Common myeloid progenitor, CD34-positive (primary cell): Measurements from ENCODE around the gene STAC2.

ENCODE experiments used
- CTCF ChIA-PET: fragments of 350-600 bp; sonication (Branson Sonifier 250); formaldehyde crosslinking; loops from one replicate; lab custom pipeline; 2021; ENCODE audit warnings: antibody characterized with exemption; lab: Charles Lee
- POLR2A ChIA-PET: fragments of 350-600 bp; sonication (Branson Sonifier 250); formaldehyde crosslinking; loops from one replicate; lab custom pipeline; 2021; ENCODE audit warnings: antibody characterized with exemption; lab: Charles Lee
- DNase-seq, 3 donors: peaks; one replicate each; pipeline versions ENCODE4 v3.0.0 to v3.0.0-alpha.2; 2013
- H3K27ac ChIP-seq, 2 experiments: 1 replicate in 1 of 2; 2 replicates in 1 of 2; pipeline ENCODE4 v1.7.0; 2013; ENCODE audit warnings: inconsistent platforms in 2 of 2, low read length in 2 of 2, mild to moderate bottlenecking in 2 of 2, low read depth in 1 of 2, moderate library complexity in 1 of 2; ENCODE audit not compliant: severe bottlenecking in 2 of 2, insufficient read depth in 1 of 2, poor library complexity in 1 of 2
- H3K27me3 ChIP-seq, 5 experiments: replicated peaks in 2 of 5; 1 replicate in 3 of 5; 2 replicates in 2 of 5; pipeline versions ENCODE4 v1.6.1 to v1.7.0; 2013; ENCODE audit warnings: low read length in 4 of 5, mild to moderate bottlenecking in 2 of 5, moderate library complexity in 2 of 5, inconsistent platforms in 1 of 5; ENCODE audit not compliant: insufficient read depth in 5 of 5, control insufficient read depth in 4 of 5
- H3K36me3 ChIP-seq, 4 experiments: 1 replicate in 2 of 4; 2 replicates in 2 of 4; pipeline versions ENCODE4 v1.6.1 to v1.7.0; 2013; ENCODE audit warnings: low read length in 3 of 4, control low read depth in 1 of 4, mild to moderate bottlenecking in 1 of 4; ENCODE audit not compliant: control insufficient read depth in 4 of 4, insufficient read depth in 4 of 4
- H3K4me1 ChIP-seq, 4 experiments: 1 replicate in 3 of 4; 2 replicates in 1 of 4; pipeline versions ENCODE4 v1.6.1 to v1.7.1; 2013; ENCODE audit warnings: low read length in 3 of 4, mild to moderate bottlenecking in 3 of 4, control low read depth in 1 of 4, inconsistent platforms in 1 of 4, moderate library complexity in 1 of 4; ENCODE audit not compliant: control insufficient read depth in 4 of 4, insufficient read depth in 4 of 4; ENCODE audit errors: control extremely low read depth in 1 of 4
- H3K4me3 ChIP-seq, 7 experiments: 1 replicate in 4 of 7; 2 replicates in 3 of 7; pipeline versions ENCODE4 v1.5.1 to v1.7.0; 2013; ENCODE audit warnings: mild to moderate bottlenecking in 7 of 7, low read length in 6 of 7, moderate library complexity in 6 of 7, inconsistent platforms in 2 of 7, low read depth in 2 of 7, control low read depth in 1 of 7; ENCODE audit not compliant: insufficient read depth in 4 of 7, control insufficient read depth in 1 of 7; ENCODE audit errors: extremely low read depth in 1 of 7
- H3K9me3 ChIP-seq, 5 experiments: 1 replicate in 4 of 5; 2 replicates in 1 of 5; pipeline versions ENCODE4 v1.6.1 to v1.7.1; 2013; ENCODE audit warnings: low read length in 4 of 5, mild to moderate bottlenecking in 2 of 5, inconsistent platforms in 1 of 5, low read depth in 1 of 5, moderate library complexity in 1 of 5; ENCODE audit not compliant: control insufficient read depth in 4 of 5, insufficient read depth in 2 of 5; ENCODE audit errors: control extremely low read depth in 1 of 5
- WGBS: methylation state at CpG from one replicate; pipeline ENCODE4 v1.1.5; 2013; ENCODE audit not compliant: insufficient coverage; 5-methylcytosine and 5-hydroxymethylcytosine counted together

Gene STAC2

DNA sequence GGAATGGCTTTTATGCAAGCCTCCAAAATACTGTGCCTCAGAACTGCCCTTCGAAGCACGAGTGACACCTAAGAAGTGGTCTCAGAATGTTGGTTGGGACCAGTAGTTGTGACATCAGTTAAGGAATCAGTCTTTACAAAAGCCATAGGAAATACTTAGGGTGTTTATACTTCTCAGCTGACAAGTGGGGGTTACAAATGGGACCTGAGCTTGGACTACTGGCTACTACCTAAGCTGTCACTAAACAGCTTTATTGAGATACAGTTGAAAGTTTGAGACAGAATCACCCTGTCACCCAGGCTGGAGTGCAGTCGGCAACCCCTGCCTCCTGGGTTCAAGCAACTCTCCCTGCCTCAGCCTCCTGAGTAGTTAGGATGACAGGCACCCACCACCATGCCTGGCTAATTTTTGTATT is 20.6 kb downstream of the STAC2 start:
- Histone ChIP-seq H3K36me3 (peaks cover 17 to 40% (median 33%) of the 10 kb centered on the region in 4 experiments), H3K9me3 (no peaks in the 10 kb centered on the region), H3K27me3 (no peaks in the 10 kb centered on the region), H3K4me1 (peaks cover 0 to 43% (median 37%) of the 10 kb centered on the region in 4 experiments), H3K27ac (no peak overlapping the region), H3K4me3 (no peak overlapping the region)
- DNase-seq = no peak
- CTCF ChIA-PET = interaction anchor here (0.9 to 13.9 kb wide), 4 partner anchors 17 to 65 kb away, joined by 3 to 425 read pairs (median 8); no protein-coding TSS in a partner anchor
- POLR2A ChIA-PET = interaction anchor here (0.6 kb wide), 2 partner anchors 26 to 33 kb away, joined by 3 read pairs; no protein-coding TSS in a partner anchor
- WGBS = 95% methylated on average over 2 of the region's 3 CpGs

DNA sequence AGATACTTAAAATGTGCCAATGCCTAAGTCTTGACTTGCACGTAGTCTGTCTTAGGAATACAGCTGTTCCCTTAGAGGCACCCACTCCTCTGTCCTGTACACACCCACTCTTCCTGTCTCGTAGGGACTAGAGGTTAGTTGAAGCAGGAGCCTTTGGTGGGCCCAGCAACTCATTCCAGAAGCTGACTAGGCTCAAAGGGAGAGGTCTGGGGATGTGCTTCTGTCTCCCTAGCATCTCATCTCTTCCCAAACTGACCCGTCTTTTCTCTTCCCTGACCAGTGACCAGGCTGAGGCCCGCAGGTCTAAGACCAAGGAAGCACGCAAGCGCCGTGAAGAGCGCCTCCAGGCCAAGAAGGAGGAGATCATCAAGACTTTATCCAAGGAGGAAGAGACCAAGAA is 21.5 kb downstream of the STAC2 start:
- no peak overlapping the region for H3K27ac ChIP-seq
- DNase-seq = no peak
- CTCF ChIA-PET = interaction anchor here (13.9 kb wide), 1 partner anchor 35 kb away, joined by 425 read pairs; no protein-coding TSS in a partner anchor
- H3K27me3 ChIP-seq = no peaks in the 10 kb centered on the region
- POLR2A ChIA-PET = interaction anchor here (0.5 kb wide), 1 partner anchor 21 kb away, joined by 3 read pairs; the partner anchor contains the start of gene STAC2
- H3K4me1 ChIP-seq = peaks cover 0 to 40% (median 34%) of the 10 kb centered on the region in 4 experiments
- no peaks in the 10 kb centered on the region for H3K9me3 ChIP-seq
- WGBS = 97% methylated on average over 7 of the region's 8 CpGs
- peaks cover 17 to 40% (median 33%) of the 10 kb centered on the region in 4 experiments for H3K36me3 ChIP-seq
- no peak overlapping the region for H3K4me3 ChIP-seq

DNA sequence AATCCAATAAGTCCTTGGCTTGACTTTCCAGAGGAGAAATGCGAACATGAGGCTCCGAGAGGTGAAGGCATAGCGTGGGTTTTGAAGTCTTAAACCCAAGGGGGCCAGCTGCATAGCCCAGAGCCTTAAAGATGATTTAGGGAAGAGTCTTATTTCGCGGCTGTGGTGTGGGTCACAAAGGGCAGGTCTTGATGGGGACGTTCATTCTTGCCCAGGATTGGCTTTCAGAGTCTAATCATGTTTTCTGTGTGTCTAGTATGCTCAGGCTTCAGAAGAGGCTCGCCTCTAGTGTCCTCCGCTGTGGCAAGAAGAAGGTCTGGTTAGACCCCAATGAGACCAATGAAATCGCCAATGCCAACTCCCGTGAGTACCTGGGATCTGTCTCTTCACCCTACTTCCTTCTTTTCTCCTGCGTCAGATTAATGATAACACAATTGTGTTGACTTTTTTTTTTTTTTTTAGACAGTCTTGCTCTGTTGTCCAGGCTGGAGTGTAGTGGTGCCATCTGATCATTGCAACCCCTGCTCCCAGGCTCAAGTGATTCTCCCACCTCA is 24.7 kb downstream of the STAC2 start:
- 57% methylated on average over 7 of the region's 11 CpGs for WGBS
- Histone ChIP-seq H3K4me3 (peak overlapping the region; percentile 21 to 100 (median 89)), H3K9me3 (no peaks in the 10 kb centered on the region), H3K27ac (peak overlapping the region; percentile 100), H3K4me1 (peaks cover 7 to 58% (median 47%) of the 10 kb centered on the region in 4 experiments), H3K27me3 (no peaks in the 10 kb centered on the region), H3K36me3 (peaks cover 17 to 40% (median 33%) of the 10 kb centered on the region in 4 experiments)
- POLR2A ChIA-PET = no interaction called here
- DNase-seq = peak in 2 of 3 donors; percentile 25 to 32
- CTCF ChIA-PET = interaction anchor here (13.9 kb wide), 1 partner anchor 39 kb away, joined by 425 read pairs; no protein-coding TSS in a partner anchor

DNA sequence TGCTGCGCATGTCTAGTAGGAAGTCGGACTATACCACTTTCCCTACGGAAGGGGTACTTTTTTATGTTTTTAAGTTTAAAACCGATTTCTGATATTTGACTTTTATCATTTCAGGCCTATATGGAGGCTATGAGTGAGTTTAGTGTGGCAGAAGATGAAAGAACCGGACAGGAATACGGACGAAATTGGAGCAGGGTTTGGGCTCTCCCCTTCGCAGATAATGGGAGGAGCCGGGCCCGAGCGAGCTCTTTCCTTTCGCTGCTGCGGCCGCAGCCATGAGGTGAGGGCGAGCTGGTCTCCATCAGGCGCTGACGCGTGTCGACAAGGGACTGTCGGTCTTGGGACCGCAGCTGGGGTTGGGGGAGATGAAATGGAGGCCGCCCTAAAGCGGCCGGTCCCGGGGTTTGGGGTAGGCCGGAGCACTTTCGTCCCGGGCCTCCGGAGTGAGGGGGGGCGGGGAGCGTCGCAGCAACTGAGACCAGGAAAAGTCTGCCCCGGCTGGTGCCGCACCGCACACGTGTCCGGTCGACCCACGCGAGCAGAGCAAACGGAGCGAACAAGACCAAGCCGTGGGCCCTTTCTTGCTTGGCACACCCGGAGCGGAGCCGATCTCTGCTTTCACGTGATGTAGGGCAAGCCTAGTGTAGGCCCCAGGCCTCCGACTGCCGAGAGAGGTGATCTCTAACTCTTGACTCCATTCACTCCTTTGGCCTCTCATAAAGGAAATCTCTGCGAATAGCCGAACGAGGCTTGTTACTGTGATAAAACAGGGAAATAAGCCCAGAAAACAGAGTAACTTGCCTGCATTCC is 25.5 kb downstream of the STAC2 start, which contains the start of gene RPL19:
Gene RPL19 (plus strand): TSS at position 214 of the 810 bp plus-strand sequence. CDS start 62 bp downstream, at position 276.
- Histone ChIP-seq H3K4me1 (peaks cover 7 to 65% (median 54%) of the 10 kb centered on the region in 4 experiments), H3K36me3 (peaks cover 17 to 40% (median 33%) of the 10 kb centered on the region in 4 experiments), H3K27ac (peak within 1 kb of the TSS; percentile 100), H3K9me3 (no peaks in the 10 kb centered on the region), H3K27me3 (no peaks in the 10 kb centered on the region), H3K4me3 (peak within 1 kb of the TSS; percentile 80 to 100 (median 89))
- 0% methylated on average over 36 of the region's 52 CpGs for WGBS
- DNase-seq = peak; percentile 24 to 55 (median 45)
- ChIA-PET POLR2A (interaction anchor here (0.8 to 1.5 kb wide), 3 partner anchors 8 to 17 kb away, joined by 3 to 6 read pairs (median 3); no protein-coding TSS in a partner anchor), CTCF (interaction anchor here (0.6 to 13.9 kb wide), 6 partner anchors 9 to 223 kb away, joined by 3 to 425 read pairs (median 3); no protein-coding TSS in a partner anchor)

DNA sequence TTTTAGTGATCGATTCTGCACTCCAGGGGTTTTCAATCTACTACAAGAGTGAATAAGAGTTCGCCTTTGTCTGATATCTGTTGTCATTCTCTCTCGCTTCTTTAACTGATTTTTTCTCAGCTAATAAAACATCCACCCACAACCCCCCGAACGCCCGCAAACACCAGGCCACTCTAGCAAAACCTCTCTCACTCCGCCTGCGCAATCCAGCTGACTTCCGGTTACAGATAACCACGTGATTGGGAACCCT is 26.0 kb downstream of the STAC2 start:
- POLR2A ChIA-PET = interaction anchor here (0.8 to 1.5 kb wide), 3 partner anchors 9 to 18 kb away, joined by 3 to 6 read pairs (median 3); no protein-coding TSS in a partner anchor
- Histone ChIP-seq H3K4me1 (peaks cover 7 to 66% (median 55%) of the 10 kb centered on the region in 4 experiments), H3K27me3 (no peaks in the 10 kb centered on the region), H3K4me3 (peak overlapping the region; percentile 50 to 100 (median 89)), H3K27ac (peak overlapping the region; percentile 100), H3K9me3 (no peaks in the 10 kb centered on the region), H3K36me3 (peaks cover 17 to 35% (median 29%) of the 10 kb centered on the region in 4 experiments)
- WGBS = 2% methylated on average over 6 of the region's 10 CpGs
- DNase-seq = peak; percentile 95 to 98 (median 98)
- CTCF ChIA-PET = interaction anchor here (0.6 to 13.9 kb wide), 6 partner anchors 9 to 223 kb away, joined by 3 to 425 read pairs (median 3); no protein-coding TSS in a partner anchor

DNA sequence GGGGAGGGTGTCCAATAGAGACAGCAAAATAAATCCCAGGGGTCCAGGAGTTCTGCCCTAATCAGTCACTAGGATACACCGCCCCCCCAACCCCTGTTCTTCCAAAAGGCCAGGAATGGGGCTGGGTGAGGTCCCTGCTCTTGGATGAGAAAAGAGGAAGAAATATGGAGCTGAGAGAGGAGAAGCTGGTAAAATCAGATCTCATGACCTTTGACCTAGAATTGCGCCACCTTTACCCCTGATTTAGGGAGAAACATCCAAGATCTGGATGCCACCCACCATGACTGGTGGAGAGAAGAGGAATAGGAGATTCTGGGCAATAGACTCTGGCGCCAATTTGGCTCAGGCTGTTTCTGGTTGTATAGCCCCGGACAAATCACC is 27.6 kb downstream of the STAC2 start:
- Histone ChIP-seq H3K4me3 (peak overlapping the region in 6 of 7 experiments; percentile 16 to 84 (median 75)), H3K27me3 (no peaks in the 10 kb centered on the region), H3K9me3 (no peaks in the 10 kb centered on the region), H3K4me1 (peaks cover 7 to 66% (median 55%) of the 10 kb centered on the region in 4 experiments), H3K27ac (no peak overlapping the region), H3K36me3 (peaks cover 6 to 20% (median 17%) of the 10 kb centered on the region in 4 experiments)
- WGBS = 80% methylated on average over 1 of the region's 4 CpGs
- ChIA-PET CTCF (interaction anchor here (13.9 kb wide), 1 partner anchor 42 kb away, joined by 425 read pairs; no protein-coding TSS in a partner anchor), POLR2A (interaction anchor here (0.7 kb wide), 1 partner anchor 445 kb away, joined by 4 read pairs; no protein-coding TSS in a partner anchor)
- peak in 1 of 3 donors; percentile 15 for DNase-seq
